H1 (cell line): ENCODE results near the gene LYSET. TPM values are rescaled to one million over a fixed set of nuclear protein-coding genes. Genes with fewer than 3 reads are reported as not detected.

ENCODE experiments used
- CTCF ChIA-PET: fragments of 300-600 bp; sonication (Branson Sonifier 250); formaldehyde crosslinking; loops from one replicate; lab custom pipeline; 2021; ENCODE audit not compliant: partially characterized antibody; lab: Charles Lee
- POLR2A ChIA-PET: fragments of 300-600 bp; sonication (Branson Sonifier 250); formaldehyde crosslinking; loops from one replicate; lab custom pipeline; 2021; ENCODE audit warnings: inconsistent platforms; ENCODE audit not compliant: partially characterized antibody; lab: Charles Lee
- DNase-seq, 2 experiments: peaks; one replicate each; pipeline versions ENCODE4 v3.0.0 to v3.0.0-alpha.2; 2010 to 2022; ENCODE audit warnings: low spot score in 2 of 2, low read depth in 1 of 2, mixed read lengths in 1 of 2
- FAIRE-seq: peaks from 2 replicates; lab custom pipeline; 2011; peaks lifted over from hg19 to GRCh38; lab: Jason Lieb, UNC
- H2AFZ ChIP-seq: 2 replicates; pipeline ENCODE4 v1.8.1; 2012; ENCODE audit warnings: low read length, inconsistent platforms
- H2AK5ac ChIP-seq: 2 replicates; pipeline ENCODE4 v1.6.1; 2013; ENCODE audit warnings: low read depth, low read length
- H2BK120ac ChIP-seq: replicated peaks from 2 replicates; pipeline ENCODE3; 2013; ENCODE audit warnings: low read depth, low read length, inconsistent platforms
- H2BK12ac ChIP-seq: 2 replicates; pipeline ENCODE4 v1.6.1; 2013; ENCODE audit warnings: low read depth, low read length
- H2BK15ac ChIP-seq: 2 replicates; pipeline ENCODE4 v1.6.1; 2013; ENCODE audit warnings: low read length
- H2BK20ac ChIP-seq: 2 replicates; pipeline ENCODE4 v1.6.1; 2013; ENCODE audit warnings: low read length
- H2BK5ac ChIP-seq: 2 replicates; pipeline ENCODE4 v1.6.1; 2013; ENCODE audit warnings: low read depth, low read length
- H3K14ac ChIP-seq: 2 replicates; pipeline ENCODE4 v1.6.1; 2013; ENCODE audit warnings: inconsistent platforms; ENCODE audit not compliant: insufficient read length
- H3K18ac ChIP-seq: 2 replicates; pipeline ENCODE4 v1.6.1; 2013; ENCODE audit warnings: low read length; ENCODE audit errors: extremely low read depth
- H3K23ac ChIP-seq: 2 replicates; pipeline ENCODE4 v1.6.1; 2013; ENCODE audit warnings: inconsistent platforms; ENCODE audit not compliant: insufficient read length
- H3K23me2 ChIP-seq: 2 replicates; pipeline ENCODE4 v1.6.1; 2013; ENCODE audit warnings: low read depth, low read length
- H3K27ac ChIP-seq: 2 replicates; pipeline ENCODE4 v1.6.1; 2011; ENCODE audit warnings: low read depth, low read length, inconsistent platforms
- H3K27me3 ChIP-seq, 4 experiments: replicated peaks in 1 of 4; 1 replicate in 1 of 4; 2 replicates in 3 of 4; pipeline versions ENCODE4 v1.6.1 to v1.8.1; 2011 to 2013; ENCODE audit warnings: low read length in 3 of 4, mild to moderate bottlenecking in 3 of 4, inconsistent platforms in 2 of 4, mixed read lengths in 2 of 4, moderate library complexity in 1 of 4; ENCODE audit not compliant: control insufficient read depth in 3 of 4, insufficient read depth in 3 of 4; ENCODE audit errors: extremely low read depth in 1 of 4
- H3K36me3 ChIP-seq, 4 experiments: 2 replicates each; pipeline versions ENCODE4 v1.6.1 to v1.8.1; 2011 to 2013; ENCODE audit warnings: mild to moderate bottlenecking in 4 of 4, low read length in 3 of 4, moderate library complexity in 2 of 4, control low read depth in 1 of 4, inconsistent platforms in 1 of 4; ENCODE audit not compliant: insufficient read depth in 4 of 4, control insufficient read depth in 2 of 4
- H3K4ac ChIP-seq: replicated peaks from 2 replicates; pipeline ENCODE3; 2013; ENCODE audit warnings: low read length, low read depth, mixed read lengths, inconsistent platforms; ENCODE audit not compliant: insufficient read length
- H3K4me1 ChIP-seq, 4 experiments: replicated peaks in 1 of 4; 1 replicate in 1 of 4; 2 replicates in 3 of 4; pipeline versions ENCODE4 v1.6.1 to v1.8.1; 2011 to 2013; ENCODE audit warnings: low read length in 3 of 4, inconsistent platforms in 2 of 4, mixed read lengths in 1 of 4; ENCODE audit not compliant: insufficient read depth in 4 of 4, control insufficient read depth in 3 of 4
- H3K4me2 ChIP-seq, 2 experiments: 2 replicates each; pipeline versions ENCODE4 v1.6.1 to v1.8.1; 2011 to 2013; ENCODE audit warnings: low read depth in 2 of 2, low read length in 2 of 2, control low read depth in 1 of 2, inconsistent platforms in 1 of 2, mild to moderate bottlenecking in 1 of 2; ENCODE audit not compliant: insufficient read depth in 1 of 2
- H3K4me3 ChIP-seq, 4 experiments: fragments of 200-600, 300-600 bp in 1 of 4; sonication (generic), shearing (Covaris generic), sonication (Bioruptor Twin) in 1 of 4; 2 replicates each; pipeline versions ENCODE4 v1.5.1 to v1.8.1; 2011 to 2016; ENCODE audit warnings: low read length in 4 of 4, low read depth in 3 of 4, control low read depth in 2 of 4, inconsistent platforms in 2 of 4, mild to moderate bottlenecking in 2 of 4, mixed read lengths in 1 of 4, moderate library complexity in 1 of 4; ENCODE audit not compliant: insufficient read depth in 2 of 4; ENCODE audit errors: extremely low read depth in 1 of 4
- H3K56ac ChIP-seq: replicated peaks from 2 replicates; pipeline ENCODE3; 2013; ENCODE audit warnings: low read depth, mild to moderate bottlenecking, mixed read lengths, low read length, inconsistent platforms; ENCODE audit not compliant: insufficient read length
- H3K79me1 ChIP-seq: 2 replicates; pipeline ENCODE4 v1.6.1; 2013; ENCODE audit warnings: low read depth, low read length, control low read depth
- H3K79me2 ChIP-seq, 2 experiments: 2 replicates each; pipeline versions ENCODE4 v1.6.1 to v1.8.1; 2012 to 2013; ENCODE audit warnings: low read length in 2 of 2, mild to moderate bottlenecking in 2 of 2, inconsistent platforms in 1 of 2; ENCODE audit not compliant: insufficient read depth in 2 of 2, control insufficient read depth in 1 of 2
- H3K9ac ChIP-seq, 4 experiments: replicated peaks in 1 of 4; 1 replicate in 1 of 4; 2 replicates in 3 of 4; pipeline versions ENCODE4 v1.6.1 to v1.8.1; 2011 to 2013; ENCODE audit warnings: low read depth in 3 of 4, low read length in 3 of 4, control low read depth in 2 of 4, mild to moderate bottlenecking in 2 of 4, moderate library complexity in 2 of 4, inconsistent platforms in 1 of 4; ENCODE audit errors: extremely low read depth in 1 of 4
- H3K9me3 ChIP-seq, 2 experiments: 2 replicates each; pipeline versions ENCODE4 v1.6.1 to v1.8.1; 2012 to 2013; ENCODE audit warnings: mild to moderate bottlenecking in 2 of 2, moderate library complexity in 2 of 2, control low read depth in 1 of 2, inconsistent platforms in 1 of 2, low read depth in 1 of 2, low read length in 1 of 2, mixed read lengths in 1 of 2; ENCODE audit not compliant: insufficient read depth in 2 of 2
- H4K20me1 ChIP-seq, 2 experiments: replicated peaks in 1 of 2; 2 replicates each; pipeline versions ENCODE3 to v1.8.1; 2011 to 2013; ENCODE audit warnings: inconsistent platforms in 2 of 2, low read length in 2 of 2, mild to moderate bottlenecking in 1 of 2; ENCODE audit not compliant: insufficient read depth in 2 of 2, control insufficient read depth in 1 of 2
- H4K5ac ChIP-seq: 2 replicates; pipeline ENCODE4 v1.6.1; 2013; ENCODE audit warnings: low read length, low read depth, mixed read lengths, inconsistent platforms; ENCODE audit not compliant: insufficient read length
- H4K8ac ChIP-seq: 2 replicates; pipeline ENCODE4 v1.8.0; 2013; ENCODE audit warnings: mild to moderate bottlenecking, moderate library complexity, low read length, inconsistent platforms; ENCODE audit not compliant: insufficient read depth; ENCODE audit errors: extremely low read depth
- H4K91ac ChIP-seq: replicated peaks from 2 replicates; pipeline ENCODE3; 2013; ENCODE audit warnings: low read length, mixed read lengths, inconsistent platforms; ENCODE audit not compliant: insufficient read length
- ASH2L ChIP-seq: fragments of 200-600, 300-600 bp; sonication (generic); IDR thresholded peaks from one replicate; pipeline ENCODE4 v1.7.1; 2017; ENCODE audit warnings: low read length
- ATF3 ChIP-seq: IDR thresholded peaks from 2 replicates; pipeline ENCODE4 v1.6.1; 2011; ENCODE audit warnings: low read depth, mild to moderate bottlenecking, low read length; ENCODE audit not compliant: insufficient read depth
- CHD1 ChIP-seq: IDR thresholded peaks from 2 replicates; pipeline ENCODE4 v1.6.1; 2012; ENCODE audit warnings: low read depth, low read length, improper control_type of control experiment
- CREB1 ChIP-seq: IDR thresholded peaks from 2 replicates; pipeline ENCODE4 v1.6.1; 2012; ENCODE audit warnings: inconsistent platforms
- CTCF ChIP-seq, 3 experiments: IDR thresholded peaks; 1 replicate in 2 of 3; 2 replicates in 1 of 3; pipeline versions ENCODE4 v1.5.1 to v1.6.1; 2011; ENCODE audit warnings: low read length in 3 of 3, mild to moderate bottlenecking in 3 of 3, inconsistent platforms in 2 of 3, low read depth in 1 of 3, moderate library complexity in 1 of 3; ENCODE audit not compliant: insufficient read depth in 1 of 3; ENCODE audit errors: control extremely low read depth in 1 of 3
- POLR2A ChIP-seq, 2 experiments: IDR thresholded peaks; 1 replicate in 1 of 2; 2 replicates in 1 of 2; pipeline ENCODE4 v1.6.1; 2011; ENCODE audit warnings: low read depth in 2 of 2, low read length in 2 of 2, mild to moderate bottlenecking in 2 of 2; ENCODE audit errors: control extremely low read depth in 1 of 2
- POLR2AphosphoS5 ChIP-seq: IDR thresholded peaks from 2 replicates; pipeline ENCODE4 v1.6.1; 2011; ENCODE audit warnings: low read depth, low read length
- TAF7 ChIP-seq: optimal IDR thresholded peaks from 2 replicates; pipeline ENCODE3; 2011; ENCODE audit warnings: low read depth, mild to moderate bottlenecking, inconsistent platforms, low read length, moderate library complexity, borderline replicate concordance
- TCF12 ChIP-seq: IDR thresholded peaks from 2 replicates; pipeline ENCODE4 v1.6.1; 2011; ENCODE audit warnings: low read depth, mild to moderate bottlenecking, low read length
- ZNF274 ChIP-seq: IDR thresholded peaks from 2 replicates; pipeline ENCODE4 v1.7.0; 2012; ENCODE audit warnings: low read length, borderline replicate concordance; ENCODE audit errors: extremely low read depth
- WGBS, 2 experiments: shearing (Covaris generic) in 1 of 2; methylation state at CpG; one replicate each; pipeline versions ENCODE4 v1.1.6 to v1.1.7; 2013 to 2015; ENCODE audit warnings: low lambda C conversion rate in 2 of 2, mixed read lengths in 2 of 2, inconsistent platforms in 1 of 2, low coverage in 1 of 2, missing lambda C conversion rate in 1 of 2; ENCODE audit not compliant: insufficient replicate concordance in 2 of 2, insufficient coverage in 1 of 2, insufficient read length in 1 of 2; ENCODE audit errors: extremely low coverage in 1 of 2, missing lambda C conversion rate in 1 of 2; 5-methylcytosine and 5-hydroxymethylcytosine counted together
- polyA plus RNA-seq, 7 experiments: library from polyadenylated mRNA; depleted of rRNA in 3 of 7; stranded (reverse) in 5 of 7; unstranded in 2 of 7; fragments of >200 nt in 5 of 7; fragments of 200-250 nt in 2 of 7; gene quantifications; 1 replicate in 5 of 7; 2 replicates in 1 of 7; 4 replicates in 1 of 7; pipeline versions ENCODE4 v1.2.1 to v1.2.3, GENCODE V29; 2011 to 2013; ENCODE audit warnings: missing spikeins in 2 of 7, mixed read lengths in 2 of 7
- total RNA-seq: library from RNA; stranded (reverse); fragmentation: NEBNext Ultra II Directional; extraction: Animal tissue kit (Norgen Biotek cat#: 25700); gene quantifications from 2 replicates; pipeline ENCODE4 v1.2.1, GENCODE V29; 2021
- TF ChIP-seq, protein P1 (sequence below): IDR thresholded peaks from 2 replicates; pipeline ENCODE4 v1.6.1; 2012; ENCODE audit warnings: inconsistent platforms

The LYSET gene
- total and polyA plus RNA-seq, 2 of the 8 experiments (the other 6 are each of a cell fraction or from before 2014, with no cell fraction given), result 26.2 to 26.9 TPM

DNA sequence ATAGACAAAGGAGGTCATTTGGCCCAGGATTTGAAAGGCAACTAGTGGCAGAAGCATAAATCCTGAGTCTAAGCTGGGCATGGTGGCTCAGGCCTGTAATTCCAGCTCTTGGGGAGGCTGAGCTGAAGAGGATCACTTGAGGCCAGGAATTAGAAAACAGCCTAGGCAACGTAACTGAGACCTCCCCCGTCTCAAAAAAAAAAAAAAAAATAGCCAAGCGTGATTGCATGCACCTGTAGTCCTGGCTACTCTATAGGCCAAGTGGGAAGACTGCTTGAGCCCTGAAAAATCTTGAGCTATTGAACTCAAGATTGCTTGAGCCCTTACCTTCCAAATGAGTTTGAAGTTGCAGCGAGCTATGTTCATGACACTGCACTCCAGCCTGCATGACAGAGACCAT, 13.9 kb downstream of the LYSET start:
- Histone ChIP-seq H2BK5ac (no peak overlapping the region), H3K79me1 (no peaks in the 10 kb centered on the region), H3K27ac (no peak overlapping the region), H3K14ac (no peak overlapping the region), H3K4me1 (no peaks in the 10 kb centered on the region), H3K4me2 (no peak overlapping the region), H2AK5ac (no peak overlapping the region), H2BK15ac (no peak overlapping the region), H3K23ac (no peak overlapping the region), H3K23me2 (no peaks in the 10 kb centered on the region), H3K36me3 (no peaks in the 10 kb centered on the region), H2BK120ac (no peak overlapping the region), H4K20me1 (no peaks in the 10 kb centered on the region), H3K79me2 (no peaks in the 10 kb centered on the region), H4K8ac (no peak overlapping the region), H3K4ac (no peak overlapping the region), H2BK12ac (no peak overlapping the region), H4K5ac (no peak overlapping the region), H2BK20ac (no peak overlapping the region), H3K27me3 (no peaks in the 10 kb centered on the region), H3K56ac (no peak overlapping the region), H2AFZ (no peak overlapping the region), H3K18ac (no peak overlapping the region), H3K4me3 (no peak overlapping the region), H3K9me3 (no peaks in the 10 kb centered on the region), H3K9ac (no peak overlapping the region), H4K91ac (no peak overlapping the region)
- ChIA-PET POLR2A (interaction anchor here (1.1 kb wide), 1 partner anchor 15 kb away, joined by 3 read pairs; no protein-coding TSS in a partner anchor), CTCF (interaction anchor here (0.6 to 1.4 kb wide), 4 partner anchors 20 to 678 kb away, joined by 3 to 4 read pairs (median 4); no protein-coding TSS in a partner anchor)
- FAIRE-seq (no peak), DNase-seq (no peak)
- 91% methylated on average over 2 of the region's 4 CpGs; no CpG with 5 or more reads in 1 of the 2 experiments for WGBS, 2 experiments
- TF ChIP-seq TAF7 (no peak), POLR2A (IDR thresholded peaks at IDR 0.05; ENCODE audit: control extremely low read depth in 1 of 2, low read depth in 2 of 2, low read length in 2 of 2) (no peak), CTCF (IDR thresholded peaks at IDR 0.05; ENCODE audit: control extremely low read depth in 1 of 3, insufficient read depth in 1 of 3, low read depth in 1 of 3, low read length in 3 of 3) (no peak), ASH2L (no peak), CHD1 (no peak), CREB1 (no peak), ZNF274 (no peak), POLR2AphosphoS5 (no peak), TCF12 (no peak), ATF3 (no peak)
- TF ChIP-seq, protein P1, sequence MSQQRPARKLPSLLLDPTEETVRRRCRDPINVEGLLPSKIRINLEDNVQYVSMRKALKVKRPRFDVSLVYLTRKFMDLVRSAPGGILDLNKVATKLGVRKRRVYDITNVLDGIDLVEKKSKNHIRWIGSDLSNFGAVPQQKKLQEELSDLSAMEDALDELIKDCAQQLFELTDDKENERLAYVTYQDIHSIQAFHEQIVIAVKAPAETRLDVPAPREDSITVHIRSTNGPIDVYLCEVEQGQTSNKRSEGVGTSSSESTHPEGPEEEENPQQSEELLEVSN, result no peak
